Mesodermal cell (in vitro differentiated cells): ENCODE results near the gene ANKRD28.

Source experiments
- H3K27ac ChIP-seq: 2 replicates; pipeline ENCODE4 v1.7.0; 2013; ENCODE audit warnings: mild to moderate bottlenecking, low read depth, low read length, moderate library complexity; ENCODE audit not compliant: severe bottlenecking
- H3K36me3 ChIP-seq: 2 replicates; pipeline ENCODE4 v1.7.1; 2013; ENCODE audit warnings: mild to moderate bottlenecking, low read length, moderate library complexity; ENCODE audit not compliant: control insufficient read depth, insufficient read depth
- H3K4me1 ChIP-seq: one replicate; pipeline ENCODE4 v1.7.1; 2013; ENCODE audit warnings: mild to moderate bottlenecking, low read length; ENCODE audit not compliant: insufficient read depth, control insufficient read depth, poor library complexity, severe bottlenecking
- H3K4me3 ChIP-seq: 2 replicates; pipeline ENCODE4 v1.7.0; 2013; ENCODE audit warnings: low read length, control low read depth, mild to moderate bottlenecking; ENCODE audit not compliant: insufficient read depth, poor library complexity, severe bottlenecking; ENCODE audit errors: extremely low read depth
- H3K9me3 ChIP-seq: 2 replicates; pipeline ENCODE4 v1.7.1; 2013; ENCODE audit warnings: mild to moderate bottlenecking, low read length, moderate library complexity; ENCODE audit not compliant: control insufficient read depth
- WGBS, 2 experiments: methylation state at CpG; one replicate each; pipeline ENCODE4 v1.1.5; 2013; ENCODE audit warnings: missing lambda C conversion rate in 2 of 2; ENCODE audit not compliant: insufficient coverage in 2 of 2; 5-methylcytosine and 5-hydroxymethylcytosine counted together

The ANKRD28 gene

GRCh38 chr3:15651396-15651795 is 146.4 kb downstream of the ANKRD28 start:
- 89 to 93% methylated on average over 7 to 8 of the region's 8 CpGs for WGBS, 2 experiments
- Histone ChIP-seq H3K9me3 (peaks cover 14% of the 10 kb centered on the region), H3K4me1 (peaks cover 25% of the 10 kb centered on the region), H3K36me3 (no peaks in the 10 kb centered on the region), H3K4me3 (no peak overlapping the region), H3K27ac (no peak overlapping the region)

DNA sequence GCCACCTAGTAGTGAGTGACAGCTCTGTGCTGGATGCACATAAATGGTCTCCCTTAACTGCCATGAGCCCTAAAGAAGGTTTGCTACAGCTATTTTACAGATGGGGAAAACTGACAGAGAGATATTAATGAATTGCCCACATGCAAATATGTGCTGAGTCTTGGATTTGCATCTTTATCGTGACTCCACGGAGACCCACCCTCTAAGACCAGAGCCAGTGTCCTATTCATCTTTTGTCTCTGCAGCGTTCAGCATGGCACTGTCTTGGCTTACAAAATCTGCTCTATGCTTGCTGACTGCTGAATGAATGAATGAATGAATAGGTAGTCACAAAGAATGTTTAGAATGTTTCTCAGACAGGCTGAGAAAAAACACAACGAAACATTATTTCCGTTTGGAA is 147.9 kb downstream of the ANKRD28 start:
- Histone ChIP-seq H3K4me1 (peaks cover 40% of the 10 kb centered on the region), H3K27ac (no peak overlapping the region), H3K4me3 (no peak overlapping the region), H3K36me3 (peaks cover 4% of the 10 kb centered on the region), H3K9me3 (peaks cover 6% of the 10 kb centered on the region)
- 94 to 100% methylated on average over 1 to 4 of the region's 5 CpGs for WGBS, 2 experiments

DNA sequence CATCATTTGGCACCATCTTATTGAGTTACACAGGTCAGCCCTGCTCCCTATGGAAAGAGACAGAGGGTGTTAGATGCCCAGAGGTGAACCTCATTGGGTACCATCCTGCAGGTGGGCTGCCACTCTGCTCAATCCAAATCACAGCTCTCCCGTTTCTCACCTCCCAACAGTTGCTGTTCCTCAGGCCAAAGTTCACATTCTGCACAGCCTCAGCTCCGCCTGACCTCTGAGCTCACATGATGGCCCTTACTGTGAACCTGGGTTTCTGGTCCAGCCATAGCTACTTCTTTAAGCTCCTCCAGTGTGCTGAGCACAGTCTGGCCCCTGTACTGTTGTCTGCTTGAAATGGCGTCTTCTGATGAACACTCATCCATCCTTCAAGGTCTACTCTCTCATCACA is 148.4 kb downstream of the ANKRD28 start:
- H3K4me3 ChIP-seq = no peak overlapping the region
- peaks cover 11% of the 10 kb centered on the region for H3K9me3 ChIP-seq
- H3K27ac ChIP-seq = no peak overlapping the region
- peaks cover 9% of the 10 kb centered on the region for H3K36me3 ChIP-seq
- 86 to 91% methylated on average over 3 of the region's 3 CpGs for WGBS, 2 experiments
- peaks cover 40% of the 10 kb centered on the region for H3K4me1 ChIP-seq

DNA sequence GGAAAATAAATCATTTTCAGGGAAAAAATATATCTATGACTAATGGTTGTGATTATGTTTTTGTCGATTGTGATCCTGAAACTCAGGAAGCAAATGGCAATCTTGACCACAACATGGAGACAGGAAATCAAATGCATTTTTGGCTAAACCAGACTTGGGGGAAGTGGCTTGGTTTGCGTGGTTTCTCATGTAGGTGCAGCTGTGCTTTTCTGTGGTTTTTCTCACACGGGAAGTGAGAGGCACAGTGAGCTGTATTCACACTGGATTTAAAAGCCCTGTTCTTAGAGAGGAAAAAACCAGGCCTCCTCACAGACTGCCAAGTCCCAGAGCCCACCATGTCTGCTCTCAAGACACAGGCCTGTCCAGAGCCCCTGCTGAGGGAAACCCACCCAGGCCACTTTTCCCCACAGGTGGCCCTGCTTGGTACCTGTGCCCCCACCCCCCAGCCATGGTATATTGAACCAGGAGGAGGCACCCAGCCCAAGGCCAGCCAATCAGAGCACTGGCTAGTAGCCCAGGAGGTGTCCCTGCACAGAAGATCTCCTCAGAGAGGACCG is 150.1 kb downstream of the ANKRD28 start:
- Histone ChIP-seq H3K36me3 (peaks cover 11% of the 10 kb centered on the region), H3K4me1 (peaks cover 40% of the 10 kb centered on the region), H3K27ac (peak overlapping the region; percentile 98), H3K9me3 (peaks cover 11% of the 10 kb centered on the region), H3K4me3 (no peak overlapping the region)
- 90 to 97% methylated on average over 3 of the region's 4 CpGs for WGBS, 2 experiments

DNA sequence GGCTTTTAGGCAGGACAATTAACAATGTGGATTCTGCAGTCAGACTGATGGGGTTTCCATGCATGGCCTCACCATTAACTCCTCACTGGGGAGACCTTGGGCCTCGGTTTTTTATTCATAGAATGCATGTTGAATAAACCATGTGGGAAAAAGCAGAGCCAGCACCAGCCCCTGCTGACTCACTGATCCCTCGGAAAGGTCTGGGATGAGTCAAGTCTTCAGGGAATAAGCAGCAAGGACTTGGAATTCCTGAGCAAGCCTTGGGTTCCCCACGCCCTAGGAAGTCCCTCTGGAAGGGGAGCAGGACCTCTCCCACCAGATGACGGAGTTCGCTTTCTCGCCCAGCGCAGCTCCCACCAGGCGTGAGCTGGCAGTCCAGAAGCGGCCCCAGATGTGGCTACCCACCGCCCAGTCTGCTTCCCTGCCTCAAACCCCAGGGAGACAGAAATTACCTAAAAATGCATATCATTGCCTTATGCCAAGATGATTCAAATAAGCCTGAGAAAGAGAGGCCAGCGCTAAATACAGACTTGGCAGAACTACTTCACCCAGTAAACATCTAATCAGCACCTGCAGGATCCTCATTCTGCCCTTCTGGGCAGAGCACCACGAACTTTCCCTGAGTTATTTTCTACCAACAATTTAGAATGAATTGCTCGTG is 150.8 kb downstream of the ANKRD28 start:
- WGBS, 2 experiments = 65% methylated on average over 8 to 11 of the region's 13 CpGs
- H3K4me3 ChIP-seq = no peak overlapping the region
- H3K9me3 ChIP-seq = peaks cover 11% of the 10 kb centered on the region
- peaks cover 40% of the 10 kb centered on the region for H3K4me1 ChIP-seq
- peak overlapping the region; percentile 98 for H3K27ac ChIP-seq
- H3K36me3 ChIP-seq = peaks cover 11% of the 10 kb centered on the region

GRCh38 chr3:15645740-15646501 is 151.9 kb downstream of the ANKRD28 start:
- peaks cover 11% of the 10 kb centered on the region for H3K36me3 ChIP-seq
- 74 to 82% methylated on average over 12 to 16 of the region's 18 CpGs for WGBS, 2 experiments
- peaks cover 11% of the 10 kb centered on the region for H3K9me3 ChIP-seq
- no peak overlapping the region for H3K4me3 ChIP-seq
- peak overlapping the region; percentile 98 for H3K27ac ChIP-seq
- H3K4me1 ChIP-seq = peaks cover 35% of the 10 kb centered on the region

DNA sequence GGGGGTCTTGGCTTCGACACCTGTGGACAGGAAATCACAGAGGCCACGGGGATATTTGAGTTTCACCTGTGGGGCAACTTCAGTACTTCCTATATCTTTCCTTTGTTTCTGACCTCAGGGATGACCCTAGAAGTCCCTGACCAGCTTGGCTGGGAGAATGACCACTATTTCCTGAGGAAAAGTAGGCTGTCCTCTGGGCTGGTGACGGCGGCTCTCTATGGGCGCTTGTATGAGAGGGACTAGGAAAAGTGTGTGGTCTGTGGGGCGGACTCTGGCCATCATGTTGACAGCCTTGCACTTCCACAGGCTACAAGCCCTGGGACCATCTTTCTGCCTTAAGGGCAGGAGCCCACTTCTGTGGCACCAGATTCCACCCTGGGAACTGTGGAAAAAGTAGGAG is 152.5 kb downstream of the ANKRD28 start:
- Histone ChIP-seq H3K4me1 (peaks cover 35% of the 10 kb centered on the region), H3K27ac (peak overlapping the region; percentile 98), H3K9me3 (peaks cover 11% of the 10 kb centered on the region), H3K4me3 (no peak overlapping the region), H3K36me3 (peaks cover 11% of the 10 kb centered on the region)
- 87 to 96% methylated on average over 3 to 5 of the region's 6 CpGs for WGBS, 2 experiments

GRCh38 chr3:15638891-15639262 is 158.9 kb downstream of the ANKRD28 start:
- WGBS, 2 experiments = no CpG with 5 or more reads among the region's 1 CpG
- Histone ChIP-seq H3K4me3 (no peak overlapping the region), H3K27ac (no peak overlapping the region), H3K4me1 (peaks cover 18% of the 10 kb centered on the region), H3K36me3 (no peaks in the 10 kb centered on the region), H3K9me3 (no peaks in the 10 kb centered on the region)

DNA sequence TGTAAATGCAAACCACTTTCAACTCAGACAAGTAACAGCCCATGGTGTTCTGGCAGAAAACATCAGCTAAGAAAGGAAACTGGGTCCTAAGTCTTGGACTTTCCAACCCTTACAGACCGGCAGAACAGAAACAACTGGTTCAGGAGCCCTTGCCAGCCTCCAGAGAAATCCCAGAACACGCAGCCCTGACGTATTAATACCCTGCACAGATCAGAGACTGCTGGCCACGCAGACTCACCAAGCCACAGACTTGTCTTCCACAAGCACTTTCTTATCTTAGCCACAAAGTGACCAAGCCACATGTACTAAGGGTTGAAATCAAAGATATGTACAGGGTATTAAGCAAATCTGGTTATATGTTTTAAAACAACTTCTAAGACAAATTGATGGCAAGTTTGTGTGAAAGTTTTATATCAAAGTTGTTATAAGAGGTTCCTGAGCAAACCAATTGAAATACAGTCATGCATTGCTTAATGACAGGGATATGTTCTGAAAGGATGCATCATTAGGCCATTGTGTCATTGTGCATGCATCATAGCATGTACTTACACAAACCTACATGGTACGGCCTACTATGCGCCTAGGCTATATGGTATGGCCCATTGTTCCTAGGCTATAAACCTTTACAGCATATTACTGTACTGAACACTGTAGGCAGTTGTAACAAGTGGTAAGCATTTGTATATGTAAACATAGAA is 159.4 kb downstream of the ANKRD28 start:
- 96 to 98% methylated on average over 3 to 4 of the region's 6 CpGs for WGBS, 2 experiments
- no peak overlapping the region for H3K4me3 ChIP-seq
- H3K27ac ChIP-seq = no peak overlapping the region
- H3K36me3 ChIP-seq = no peaks in the 10 kb centered on the region
- H3K9me3 ChIP-seq = no peaks in the 10 kb centered on the region
- peaks cover 20% of the 10 kb centered on the region for H3K4me1 ChIP-seq

DNA sequence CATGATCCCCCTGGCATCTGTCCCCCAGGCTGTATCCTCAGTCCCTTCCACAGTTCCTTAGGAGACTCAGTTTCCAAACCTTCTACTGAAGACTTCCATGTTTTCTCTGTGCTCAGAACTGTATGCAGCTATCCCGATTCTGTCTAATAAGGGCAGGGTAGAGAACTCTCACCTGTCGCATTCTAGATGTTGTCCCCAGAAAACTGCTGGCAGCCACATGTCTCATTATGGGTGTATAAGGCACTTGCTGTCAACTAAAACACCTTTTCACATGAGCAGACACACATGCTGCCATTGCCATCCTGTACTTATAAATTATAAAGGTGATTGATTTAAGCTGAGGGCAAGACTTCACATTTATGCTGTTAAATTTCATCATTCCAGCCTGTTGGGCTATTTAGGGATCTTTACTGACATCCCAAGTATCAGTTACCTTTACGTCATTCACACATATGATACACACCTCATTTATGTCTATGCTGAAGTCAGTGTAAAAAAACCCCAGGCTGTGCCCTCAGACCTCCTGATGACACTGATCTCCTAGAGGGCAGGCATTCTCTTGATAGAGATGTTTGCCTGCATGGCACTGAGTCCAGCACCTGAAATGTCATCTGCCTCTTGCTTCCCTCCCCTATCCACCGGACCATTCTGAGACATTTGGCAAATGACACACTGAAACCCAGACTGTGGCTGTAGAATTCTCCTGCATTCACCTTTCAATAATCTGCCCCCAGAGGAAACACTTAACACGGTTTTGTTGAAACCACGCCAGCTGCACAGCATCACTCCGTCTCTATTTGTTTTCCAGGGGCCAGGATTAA is 160.4 kb downstream of the ANKRD28 start:
- no peak overlapping the region for H3K27ac ChIP-seq
- WGBS, 2 experiments = 94 to 100% methylated on average over 3 of the region's 7 CpGs
- H3K36me3 ChIP-seq = no peaks in the 10 kb centered on the region
- H3K4me1 ChIP-seq = peaks cover 24% of the 10 kb centered on the region
- H3K4me3 ChIP-seq = no peak overlapping the region
- H3K9me3 ChIP-seq = no peaks in the 10 kb centered on the region
